HG02884 (cell line): ENCODE results near the gene OSBPL10.
"Not testable (repeated sequence)": the region's sequence is repeated elsewhere in the genome, so short reads cannot be mapped to it uniquely, and the experiment has no call there.

Source experiments
- ATAC-seq: cut with Tn5 transposase; IDR thresholded peaks from one replicate; pipeline ENCODE4 v1.9.1; 2021; ENCODE audit warnings: mild to moderate bottlenecking, moderate library complexity; ENCODE audit not compliant: unreplicated experiment

OSBPL10 gene

GRCh38 chr3:31821118-31821517 is 159.9 kb downstream of the OSBPL10 start:
- no peak for ATAC-seq

GRCh38 chr3:31819441-31819840 is 161.6 kb downstream of the OSBPL10 start:
- no peak for ATAC-seq

GRCh38 chr3:31817411-31817966 is 163.6 kb downstream of the OSBPL10 start:
- no peak for ATAC-seq

GRCh38 chr3:31815631-31816440 is 165.2 kb downstream of the OSBPL10 start:
- no peak for ATAC-seq

DNA sequence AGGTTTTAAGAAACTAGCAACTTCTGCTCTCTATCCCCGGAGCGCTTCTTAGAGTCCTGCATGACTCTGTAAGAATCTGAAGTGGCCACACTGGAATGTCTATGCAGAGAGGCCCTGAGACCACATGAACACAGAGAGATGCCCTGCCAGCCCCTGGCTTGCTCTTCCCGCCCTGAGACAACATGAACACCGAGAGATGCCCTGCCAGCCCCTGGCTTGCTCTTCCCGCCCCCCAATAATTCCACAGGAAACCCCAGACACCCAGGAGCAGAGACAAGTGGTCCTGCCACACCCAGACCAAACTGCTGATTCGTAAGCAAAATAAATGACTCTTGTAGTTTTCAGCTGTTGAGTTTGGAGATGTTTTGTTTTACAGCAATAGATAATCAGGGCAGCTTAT is 166.1 kb downstream of the OSBPL10 start:
- no peak for ATAC-seq

DNA sequence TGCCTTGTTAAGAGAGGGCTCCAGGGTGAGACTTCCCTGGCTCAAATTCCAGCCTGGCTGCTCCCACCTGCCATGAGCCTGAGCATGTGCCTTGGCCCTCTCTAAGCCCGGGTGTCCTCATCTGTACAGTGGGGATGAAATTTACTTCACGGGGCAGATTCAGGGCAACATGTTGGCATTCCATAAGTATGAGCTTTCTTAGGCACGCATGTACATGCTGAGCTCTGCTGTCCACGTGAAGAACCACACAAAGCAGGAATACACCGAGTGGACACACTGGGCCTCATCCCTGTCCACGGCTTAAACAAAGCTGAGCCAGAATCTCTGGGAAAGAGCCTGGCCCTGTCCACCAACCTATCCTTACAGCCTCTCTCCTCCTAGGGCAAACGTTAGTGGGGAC is 167.4 kb downstream of the OSBPL10 start:
- no peak for ATAC-seq

- ATAC-seq = no peak
Measured at GRCh38 chr3:31813197-31813596, 167.9 kb downstream of the OSBPL10 start.

- no peak for ATAC-seq
Measured at GRCh38 chr3:31810991-31811433, 170.1 kb downstream of the OSBPL10 start.

DNA sequence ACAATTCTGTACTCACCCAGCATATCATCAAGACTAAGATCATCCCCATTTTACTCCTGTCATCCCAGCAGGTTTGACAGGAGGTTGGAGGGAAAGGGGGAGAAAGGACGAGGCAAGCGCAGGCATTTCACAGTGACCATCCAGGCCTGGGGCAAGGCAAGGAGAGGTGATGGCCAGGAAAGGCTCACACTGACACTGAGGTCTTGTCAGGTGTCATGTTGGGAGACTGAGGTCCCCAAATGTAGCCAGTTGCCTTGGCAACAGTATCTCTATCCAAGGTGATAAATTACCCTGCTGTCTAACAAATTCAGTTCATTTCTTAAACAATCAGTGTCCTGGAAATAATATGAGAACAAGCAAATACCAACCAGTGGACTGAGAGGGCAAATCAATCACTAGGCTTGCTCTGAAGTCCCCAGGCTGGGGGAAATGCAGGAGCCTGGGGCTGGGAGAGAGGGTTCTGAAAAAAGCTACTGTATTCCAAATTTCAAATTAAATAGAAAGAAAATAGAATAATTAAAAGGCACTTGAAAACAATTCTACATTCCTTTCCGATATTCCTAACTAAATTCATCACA is 172.8 kb downstream of the OSBPL10 start:
- no peak for ATAC-seq

GRCh38 chr3:31804251-31805051 is 176.6 kb downstream of the OSBPL10 start:
- ATAC-seq = no peak

DNA sequence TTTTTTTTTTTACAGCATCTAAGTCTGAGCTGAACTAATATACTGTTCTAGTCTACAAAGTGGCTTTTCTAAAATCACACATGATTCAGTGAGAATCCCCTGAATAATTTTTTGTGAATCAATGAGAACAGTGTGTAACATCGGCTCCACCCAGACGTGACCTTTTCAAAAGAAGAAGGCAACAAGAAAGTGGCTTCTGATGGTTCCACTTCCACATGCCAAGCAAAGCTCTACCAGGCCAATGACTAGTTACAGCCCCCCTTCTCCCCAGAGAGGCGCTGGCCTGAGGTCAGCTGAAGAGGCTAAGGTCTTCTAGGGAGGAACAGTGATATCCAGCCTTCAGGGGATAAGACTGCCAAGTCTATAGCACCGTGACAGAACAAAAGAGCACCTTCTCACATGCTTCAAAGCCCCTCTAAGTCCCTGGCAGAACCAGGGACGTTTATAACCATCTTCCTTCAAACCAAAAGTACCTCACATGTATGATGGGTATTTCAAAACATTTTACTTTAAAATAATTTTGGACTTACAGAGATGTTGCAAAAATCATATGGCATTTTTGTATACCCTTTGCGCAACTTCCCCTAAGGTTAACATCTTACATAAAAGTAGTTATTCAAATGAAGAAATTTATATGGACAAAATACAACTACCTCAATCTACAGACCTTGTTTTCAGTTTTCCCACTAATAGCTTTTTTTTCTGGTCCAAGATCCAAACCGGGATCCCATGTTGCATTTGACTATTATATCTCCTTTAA is 177.9 kb downstream of the OSBPL10 start:
- ATAC-seq = no peak

GRCh38 chr3:31800436-31800835 is 180.6 kb downstream of the OSBPL10 start:
- no peak for ATAC-seq

GRCh38 chr3:31798840-31799239 is 182.2 kb downstream of the OSBPL10 start:
- ATAC-seq = no peak

DNA sequence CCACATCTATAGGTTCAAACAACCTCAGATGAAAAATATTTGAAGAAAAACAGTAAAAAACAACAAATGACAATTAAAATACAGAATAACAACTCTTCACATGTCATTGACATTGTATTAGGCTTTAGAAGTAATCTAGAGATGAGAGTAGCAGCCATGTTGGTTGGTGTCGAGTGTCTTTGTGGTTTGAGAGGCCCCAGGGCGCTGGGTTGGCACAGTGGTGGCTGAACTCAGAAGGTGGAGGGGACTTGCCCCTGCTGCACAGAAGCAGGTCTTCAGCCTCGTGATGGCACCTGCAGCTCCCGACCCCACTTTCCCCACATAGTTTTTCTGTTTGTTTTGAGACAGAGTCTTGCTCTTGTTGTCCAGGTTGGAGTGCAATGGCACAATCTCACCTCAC is 187.2 kb downstream of the OSBPL10 start:
- no peak for ATAC-seq

DNA sequence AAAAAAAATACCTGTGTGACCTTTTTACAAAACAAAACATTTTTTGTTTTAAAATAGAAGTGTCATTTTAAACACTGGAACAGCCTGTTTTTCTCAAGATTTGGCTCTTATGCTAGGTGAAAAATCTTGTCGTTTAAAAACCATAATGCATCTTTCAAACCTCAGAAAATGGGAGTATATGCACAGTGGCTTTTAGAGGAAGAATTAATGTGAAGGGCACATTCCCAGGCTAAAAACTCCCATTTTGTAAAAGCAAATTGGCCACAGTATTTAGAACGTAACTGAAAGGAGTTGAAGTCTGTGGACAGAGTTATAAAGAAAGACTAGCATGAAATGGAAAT is 190.0 kb downstream of the OSBPL10 start:
- no peak for ATAC-seq

DNA sequence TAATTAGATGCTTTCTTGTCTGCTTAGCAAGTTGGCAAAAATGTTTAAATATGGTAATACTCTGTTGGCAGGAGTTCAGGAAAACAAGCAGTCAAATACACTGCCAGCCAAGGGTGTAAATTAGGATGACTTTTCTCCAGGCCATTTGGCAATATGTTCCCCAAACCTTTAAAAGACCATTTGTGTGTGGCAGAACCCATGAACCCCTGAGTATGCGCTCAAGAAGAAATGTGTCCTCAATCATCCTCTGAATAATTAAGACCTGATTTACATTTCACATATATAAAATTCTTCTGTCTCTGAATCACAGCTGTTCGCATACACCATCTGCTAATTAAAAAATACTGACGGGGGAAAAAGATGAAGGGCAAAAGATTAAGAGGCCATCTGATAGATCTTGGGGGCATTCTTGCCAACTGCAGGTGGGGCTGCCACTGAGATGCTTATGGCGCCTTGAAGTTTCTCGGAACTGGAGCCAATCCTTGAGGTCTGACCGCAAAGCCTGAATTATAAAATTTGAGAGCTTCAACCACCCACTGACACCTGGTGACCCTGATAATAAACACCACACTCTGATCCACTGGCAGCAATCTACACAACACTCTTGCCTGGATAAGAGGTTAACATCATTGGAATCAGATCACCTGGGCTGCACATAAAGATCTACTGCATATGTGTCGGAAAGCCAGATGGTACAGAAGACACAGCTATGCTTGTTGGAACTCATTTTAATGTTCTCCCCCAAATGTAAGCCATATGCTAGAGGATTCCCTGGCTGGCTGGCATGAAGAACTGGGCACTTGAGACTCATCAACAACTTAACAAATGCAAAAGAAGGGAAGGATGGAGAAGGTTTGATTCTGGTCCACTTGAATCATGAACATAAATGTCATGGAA is 190.6 kb downstream of the OSBPL10 start:
- ATAC-seq = no peak

GRCh38 chr3:31789429-31789828 is 191.6 kb downstream of the OSBPL10 start:
- no peak for ATAC-seq

DNA sequence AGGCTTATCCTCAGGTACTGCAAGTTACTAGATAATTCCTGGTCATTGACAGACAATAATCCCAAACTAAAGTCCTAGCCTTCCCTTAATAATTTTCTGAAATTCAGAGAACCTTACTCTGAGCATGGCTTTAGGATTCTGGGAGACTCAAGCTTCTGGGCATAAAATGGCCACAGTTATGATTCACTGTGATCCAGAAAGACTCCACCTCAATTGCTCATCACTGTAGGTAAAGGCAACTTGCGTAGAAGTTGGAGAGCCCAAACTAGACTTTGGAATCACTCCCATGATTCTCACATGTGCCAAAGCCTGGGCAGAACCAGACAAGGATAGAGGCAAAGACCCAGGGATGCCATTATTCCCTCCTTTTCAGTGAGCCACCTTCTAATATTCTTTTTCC is 195.3 kb downstream of the OSBPL10 start:
- ATAC-seq = no peak

GRCh38 chr3:31785286-31785685 is 195.8 kb downstream of the OSBPL10 start:
- no peak for ATAC-seq

- ATAC-seq = not testable (repeated sequence)
Measured at GRCh38 chr3:31783851-31784250, 197.2 kb downstream of the OSBPL10 start.
